DND-41 (cell line): ENCODE results near the gene KCNIP2.

Experiments
- ATAC-seq: fragments of 200-7000 bp; cut with Tn5 transposase; 3 replicates; pipeline ENCODE4 v1.9.1; 2021; ENCODE audit warnings: low read depth; ENCODE audit not compliant: insufficient read depth
- DNase-seq: peaks from one replicate; pipeline ENCODE4 v3.0.0-alpha.2; 2020
- H2AFZ ChIP-seq: 2 replicates; pipeline ENCODE4 v1.6.0; 2012; ENCODE audit warnings: low read depth, low read length
- H3K27ac ChIP-seq: 2 replicates; pipeline ENCODE4 v1.5.1; 2012; ENCODE audit warnings: low read length, inconsistent platforms
- H3K27me3 ChIP-seq: fragments of 200-600 bp; sonication (generic); 2 replicates; pipeline ENCODE4 v1.6.0; 2012; ENCODE audit warnings: low read length, mild to moderate bottlenecking, inconsistent platforms; ENCODE audit not compliant: insufficient read depth, poor library complexity
- H3K36me3 ChIP-seq: 2 replicates; pipeline ENCODE4 v1.5.1; 2012; ENCODE audit warnings: low read length, inconsistent platforms; ENCODE audit not compliant: insufficient read depth
- H3K4me1 ChIP-seq: 2 replicates; pipeline ENCODE4 v1.5.1; 2012; ENCODE audit warnings: mild to moderate bottlenecking, low read length; ENCODE audit not compliant: insufficient read depth
- H3K4me2 ChIP-seq: 2 replicates; pipeline ENCODE4 v1.6.0; 2012; ENCODE audit warnings: mild to moderate bottlenecking, moderate library complexity, low read length, inconsistent platforms; ENCODE audit not compliant: insufficient read depth
- H3K4me3 ChIP-seq, 2 experiments: fragments of 200-600 bp in 1 of 2; shearing (Covaris generic) in 1 of 2; 2 replicates each; pipeline ENCODE4 v1.5.1; 2012 to 2016; ENCODE audit warnings: inconsistent platforms in 2 of 2, low read length in 2 of 2, mild to moderate bottlenecking in 2 of 2, low read depth in 1 of 2, moderate library complexity in 1 of 2
- H3K79me2 ChIP-seq: 2 replicates; pipeline ENCODE4 v1.6.0; 2012; ENCODE audit warnings: low read length, inconsistent platforms; ENCODE audit not compliant: insufficient read depth
- H3K9ac ChIP-seq: 2 replicates; pipeline ENCODE4 v1.6.0; 2012; ENCODE audit warnings: low read depth, mild to moderate bottlenecking, inconsistent platforms, low read length, moderate library complexity
- H3K9me3 ChIP-seq: 2 replicates; pipeline ENCODE4 v1.5.1; 2012; ENCODE audit warnings: low read length, moderate library complexity, mild to moderate bottlenecking, inconsistent platforms; ENCODE audit not compliant: insufficient read depth, severe bottlenecking
- H4K20me1 ChIP-seq: 2 replicates; pipeline ENCODE4 v1.6.0; 2012; ENCODE audit warnings: low read length; ENCODE audit not compliant: insufficient read depth
- CTCF ChIP-seq: IDR thresholded peaks from 2 replicates; pipeline ENCODE4 v1.5.1; 2012; ENCODE audit warnings: borderline replicate concordance, low read length, moderate library complexity, mild to moderate bottlenecking; ENCODE audit not compliant: poor library complexity, severe bottlenecking; ENCODE audit errors: extremely low read depth
- EZH2 ChIP-seq: IDR thresholded peaks from 3 replicates; pipeline ENCODE4 v1.6.1; 2012; ENCODE audit warnings: borderline replicate concordance, low read depth, mild to moderate bottlenecking, moderate library complexity, low read length, inconsistent platforms; ENCODE audit not compliant: severe bottlenecking

The KCNIP2 gene

GRCh38 chr10:101840741-101841453 is 2.7 kb downstream of the KCNIP2 start:
- ATAC-seq (peak; percentile 61), DNase-seq (peak; percentile 76)
- Histone ChIP-seq H4K20me1 (peaks cover 25% of the 10 kb centered on the region), H3K36me3 (no peaks in the 10 kb centered on the region), H3K79me2 (no peaks in the 10 kb centered on the region), H3K4me3 (peak overlapping the region in 1 of 2 experiments; percentile 48; a peak in 2 of 4 replicates), H3K9ac (no peak overlapping the region), H3K4me2 (peak overlapping the region; percentile 64), H3K27me3 (no peaks in the 10 kb centered on the region), H3K4me1 (peaks cover 39% of the 10 kb centered on the region), H2AFZ (no peak overlapping the region), H3K27ac (no peak overlapping the region), H3K9me3 (no peaks in the 10 kb centered on the region)
- TF ChIP-seq EZH2 (no peak), CTCF (peak; percentile 95)

GRCh38 chr10:101840102-101840684 is 3.4 kb downstream of the KCNIP2 start:
- H3K4me3 ChIP-seq = peak overlapping the region in 1 of 2 experiments; percentile 48; a peak in 1 of 4 replicates
- no peaks in the 10 kb centered on the region for H3K9me3 ChIP-seq
- ATAC-seq = no peak
- H3K4me1 ChIP-seq = peaks cover 39% of the 10 kb centered on the region
- peak overlapping the region; percentile 64 for H3K4me2 ChIP-seq
- peaks cover 25% of the 10 kb centered on the region for H4K20me1 ChIP-seq
- TF ChIP-seq CTCF (no peak), EZH2 (no peak)
- no peak overlapping the region for H3K9ac ChIP-seq
- no peak overlapping the region for H2AFZ ChIP-seq
- no peak overlapping the region for H3K27ac ChIP-seq
- no peaks in the 10 kb centered on the region for H3K27me3 ChIP-seq
- H3K79me2 ChIP-seq = no peaks in the 10 kb centered on the region
- peak; percentile 27 for DNase-seq
- H3K36me3 ChIP-seq = no peaks in the 10 kb centered on the region

DNA sequence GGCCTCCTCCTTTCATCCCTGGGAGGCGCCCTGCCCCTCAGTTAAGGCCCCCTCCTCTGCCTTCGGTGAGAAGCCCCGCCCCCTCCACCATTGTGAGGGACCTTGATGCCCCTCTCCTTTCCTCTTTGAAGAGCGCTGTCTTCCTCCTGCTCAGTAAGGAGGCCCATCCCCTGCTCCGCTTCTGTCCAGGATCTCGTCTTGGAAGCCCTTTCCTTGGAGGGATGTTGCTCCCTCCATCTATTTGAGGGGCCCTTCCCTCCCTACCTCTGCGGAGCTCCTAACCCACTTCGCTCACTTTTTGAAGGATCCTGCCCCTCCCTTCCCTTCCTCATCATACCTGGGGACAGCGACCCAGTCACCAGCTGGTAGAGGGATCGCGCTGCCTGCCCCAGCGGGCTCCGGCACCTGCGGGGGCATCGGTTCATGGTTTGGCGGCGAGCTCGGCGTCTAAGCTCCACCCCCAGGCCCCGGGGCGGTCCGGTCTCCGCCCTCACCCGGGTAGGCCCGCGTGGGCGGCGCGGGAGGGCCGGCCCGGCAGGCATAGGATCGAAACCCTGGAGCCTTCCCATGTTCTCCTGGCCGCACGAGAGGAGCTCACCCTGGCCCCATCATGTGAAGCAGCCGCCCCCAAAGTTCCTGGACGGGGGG is 4.1 kb downstream of the KCNIP2 start:
- DNase-seq (peak; percentile 46), ATAC-seq (no peak)
- H3K36me3 ChIP-seq = no peaks in the 10 kb centered on the region
- H3K9ac ChIP-seq = no peak overlapping the region
- no peak overlapping the region for H3K27ac ChIP-seq
- H3K4me2 ChIP-seq = no peak overlapping the region
- no peaks in the 10 kb centered on the region for H3K79me2 ChIP-seq
- peaks cover 25% of the 10 kb centered on the region for H4K20me1 ChIP-seq
- no peak for TF ChIP-seq CTCF
- no peak for TF ChIP-seq EZH2
- no peak overlapping the region for H3K4me3 ChIP-seq
- no peak overlapping the region for H2AFZ ChIP-seq
- peaks cover 39% of the 10 kb centered on the region for H3K4me1 ChIP-seq
- no peaks in the 10 kb centered on the region for H3K27me3 ChIP-seq
- no peaks in the 10 kb centered on the region for H3K9me3 ChIP-seq
